ENCODE measurements around the gene PRKCD. TPM values are rescaled to one million over a fixed set of nuclear protein-coding genes. Genes with fewer than 3 reads are reported as not detected.

PRKCD gene
- total and polyA plus RNA-seq, 2 of the 4 experiments (the other 2 are of a cell fraction): 4.3 to 19.0 TPM

DNA sequence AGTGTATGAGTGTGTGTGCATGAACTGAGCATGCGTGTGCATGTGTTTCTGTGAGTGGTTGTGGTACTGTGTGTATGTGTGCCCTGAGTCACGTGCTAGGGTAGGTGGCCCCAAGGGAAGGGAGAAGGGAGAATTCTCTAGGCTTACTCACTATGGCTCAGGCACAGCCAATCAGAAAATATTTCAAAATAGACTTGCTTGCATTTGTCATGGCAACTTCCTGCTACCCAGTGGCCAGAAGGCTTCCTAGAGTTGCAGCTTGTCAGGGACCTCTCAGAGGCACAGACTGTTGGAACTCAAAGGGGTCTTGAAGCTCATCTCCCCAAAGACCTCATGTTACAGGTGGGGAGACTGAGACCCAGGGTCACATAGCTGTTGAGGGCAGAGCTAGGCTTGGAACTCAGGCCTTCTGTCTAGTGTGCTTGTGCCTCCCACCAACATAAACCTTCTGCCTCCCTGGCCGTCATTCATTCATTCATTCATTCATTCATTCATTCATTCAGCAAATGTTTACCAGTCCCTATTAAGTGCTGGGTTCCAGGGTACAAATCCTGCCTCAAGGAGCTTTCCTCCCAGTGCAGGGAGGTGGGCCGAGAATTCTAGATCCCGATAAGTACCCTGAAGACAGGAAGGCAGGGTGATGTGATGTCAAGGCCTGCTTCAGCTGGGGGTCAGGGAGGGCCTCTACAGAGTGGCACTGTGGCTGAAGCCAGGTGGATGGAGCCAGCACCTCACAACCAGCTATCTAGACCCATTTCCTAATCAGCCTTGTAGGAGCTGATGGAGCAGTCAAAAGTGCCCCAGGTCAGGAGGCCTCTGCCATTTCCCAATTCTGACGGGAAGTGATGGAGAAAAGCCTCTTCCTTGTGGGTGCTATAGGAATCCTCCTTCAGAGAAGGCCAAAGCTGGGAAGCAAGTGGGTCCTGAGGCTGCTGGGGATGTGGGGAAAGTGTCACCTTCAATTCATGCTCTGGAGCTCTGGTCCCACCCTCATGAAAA, 19.9 kb upstream of the PRKCD start:
- peaks cover 3% of the 10 kb centered on the region; the same call in 1 of the 2 replicates for H4K20me1 ChIP-seq (ENCODE audit: insufficient read depth, low read length)
- BruUV-seq (replicated peaks): no TSS peak
- H4K8ac ChIP-seq (ENCODE audit: low read depth in 2 of 2, low read length in 2 of 2): peak overlapping the region; percentile 77 to 94
- 0 out of 2 replicates have a peak overlapping the region, but pooled peaks have one; percentile 14 for H3K23ac ChIP-seq (ENCODE audit: low read depth, low read length)
- H3K9ac ChIP-seq (ENCODE audit: low read depth, low read length): no peak overlapping the region; the same call in 1 of the 2 replicates
- no peaks in the 10 kb centered on the region for H3K36me3 ChIP-seq (ENCODE audit: control insufficient read depth, insufficient read depth, low read length)
- DNase-seq (peak; percentile 81), ATAC-seq (ENCODE audit: low read depth) (peak; percentile 88)
- peaks cover 15% of the 10 kb centered on the region for H3K4me1 ChIP-seq (ENCODE audit: control insufficient read depth, insufficient read depth, low read length)
- H3K4me2 ChIP-seq (ENCODE audit: low read depth, low read length): no peak overlapping the region
- H2AFZ ChIP-seq (replicated peaks; ENCODE audit: low read length, poor library complexity): peak overlapping the region; percentile 85
- H3K27me3 ChIP-seq (ENCODE audit: control insufficient read depth, insufficient read depth, low read length): no peaks in the 10 kb centered on the region
- intact Hi-C loops (cut with micrococcal nuclease) (no loop called here), dilution Hi-C loops (cut with HindIII; ENCODE audit: low sequenced_read_pairs, unreplicated experiment) (no loop called here), in situ Hi-C loops (cut with MboI; ENCODE audit: low sequenced_read_pairs) (no loop called here)
- peak overlapping the region; percentile 48 for H2BK5ac ChIP-seq (ENCODE audit: low read depth, low read length, poor library complexity, severe bottlenecking)
- H3K4me3 ChIP-seq (ENCODE audit: insufficient read depth, low read depth, low read length): no peak overlapping the region
- H3K79me1 ChIP-seq (ENCODE audit: low read depth in 1 of 2, low read length in 2 of 2): 0 out of 4 replicates have a peak, but pooled peaks cover 0 to 6% of the 10 kb centered on the region in 2 experiments
- no peak for TF ChIP-seq MAZ (IDR thresholded peaks at IDR 0.05; ENCODE audit: borderline replicate concordance, low read depth, low read length)
- TF ChIP-seq RAD21 (IDR thresholded peaks at IDR 0.05; ENCODE audit: low read length): no peak
- no peak for TF ChIP-seq RCOR1 (IDR thresholded peaks at IDR 0.05; ENCODE audit: insufficient replicate concordance, low read length)
- TF ChIP-seq BHLHE40 (IDR thresholded peaks at IDR 0.05; ENCODE audit: low read depth, low read length): peak; percentile 88
- TF ChIP-seq, protein P1, sequence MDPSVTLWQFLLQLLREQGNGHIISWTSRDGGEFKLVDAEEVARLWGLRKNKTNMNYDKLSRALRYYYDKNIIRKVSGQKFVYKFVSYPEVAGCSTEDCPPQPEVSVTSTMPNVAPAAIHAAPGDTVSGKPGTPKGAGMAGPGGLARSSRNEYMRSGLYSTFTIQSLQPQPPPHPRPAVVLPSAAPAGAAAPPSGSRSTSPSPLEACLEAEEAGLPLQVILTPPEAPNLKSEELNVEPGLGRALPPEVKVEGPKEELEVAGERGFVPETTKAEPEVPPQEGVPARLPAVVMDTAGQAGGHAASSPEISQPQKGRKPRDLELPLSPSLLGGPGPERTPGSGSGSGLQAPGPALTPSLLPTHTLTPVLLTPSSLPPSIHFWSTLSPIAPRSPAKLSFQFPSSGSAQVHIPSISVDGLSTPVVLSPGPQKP (IDR thresholded peaks at IDR 0.05; ENCODE audit: borderline replicate concordance, low read depth, low read length): no peak
- TF ChIP-seq MXI1 (IDR thresholded peaks at IDR 0.05; ENCODE audit: borderline replicate concordance, low read depth, low read length): no peak
- TF ChIP-seq, protein P2, sequence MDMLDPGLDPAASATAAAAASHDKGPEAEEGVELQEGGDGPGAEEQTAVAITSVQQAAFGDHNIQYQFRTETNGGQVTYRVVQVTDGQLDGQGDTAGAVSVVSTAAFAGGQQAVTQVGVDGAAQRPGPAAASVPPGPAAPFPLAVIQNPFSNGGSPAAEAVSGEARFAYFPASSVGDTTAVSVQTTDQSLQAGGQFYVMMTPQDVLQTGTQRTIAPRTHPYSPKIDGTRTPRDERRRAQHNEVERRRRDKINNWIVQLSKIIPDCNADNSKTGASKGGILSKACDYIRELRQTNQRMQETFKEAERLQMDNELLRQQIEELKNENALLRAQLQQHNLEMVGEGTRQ (IDR thresholded peaks at IDR 0.05; ENCODE audit: low read depth, low read length): peak; percentile 86
- TF ChIP-seq NFE2L2 (IDR thresholded peaks at IDR 0.05; ENCODE audit: low read depth, low read length): no peak
- H3K56ac ChIP-seq (ENCODE audit: extremely low read depth, insufficient read depth, low read length): no peak overlapping the region
- peak overlapping the region; percentile 15 for H4K5ac ChIP-seq (ENCODE audit: low read depth, low read length)
- POLR2A ChIA-PET (ENCODE audit: unreplicated experiment): no interaction called here
- H3K9me3 ChIP-seq (ENCODE audit: control insufficient read depth, insufficient read depth, low read length): no peaks in the 10 kb centered on the region
- H3K14ac ChIP-seq (replicated peaks; ENCODE audit: low read depth, low read length): peak overlapping the region; percentile 47
- peak overlapping the region; percentile 40; the same call in 1 of the 2 replicates for H3K18ac ChIP-seq (ENCODE audit: low read depth, low read length)
- H2AK9ac ChIP-seq (replicated peaks; ENCODE audit: low read depth, low read length, poor library complexity): peak overlapping the region; percentile 73
- peak overlapping the region; percentile 48; the same call in 1 of the 2 replicates for H2BK20ac ChIP-seq (ENCODE audit: low read depth, low read length)
- WGBS, 2 experiments (ENCODE audit: extremely low coverage in 2 of 2, insufficient read length in 1 of 2): 100% methylated on average over 1 of the region's 6 CpGs; no CpG with 5 or more reads in 1 of the 2 experiments
- CTCF ChIA-PET: no interaction called here
- H3K9me1 ChIP-seq (ENCODE audit: insufficient read depth, low read length): peaks cover 14% of the 10 kb centered on the region
- H3K4ac ChIP-seq (ENCODE audit: low read depth, low read length): peak overlapping the region; percentile 87
- peak overlapping the region; percentile 13; the same call in 1 of the 2 replicates for H3K27ac ChIP-seq (ENCODE audit: insufficient read depth, low read length)
- H2AK5ac ChIP-seq (ENCODE audit: low read depth, low read length): peak overlapping the region; percentile 79
- H4K91ac ChIP-seq (ENCODE audit: insufficient read depth, low read depth, low read length): peak overlapping the region; percentile 61; the same call in 1 of the 2 replicates
- H2BK120ac ChIP-seq (ENCODE audit: low read depth, low read length): peak overlapping the region; percentile 63
- H2BK15ac ChIP-seq (ENCODE audit: low read depth, low read length): peak overlapping the region; percentile 63; the same call in 2 of the 3 replicates

All from IMR-90 (cell line).